HS-27A (cell line): ENCODE results near the gene STK16.

Experiments used
- DNase-seq: peaks from one replicate; pipeline ENCODE4 v3.0.0-alpha.2; 2012; ENCODE audit warnings: low read depth, missing footprints

STK16 gene

DNA sequence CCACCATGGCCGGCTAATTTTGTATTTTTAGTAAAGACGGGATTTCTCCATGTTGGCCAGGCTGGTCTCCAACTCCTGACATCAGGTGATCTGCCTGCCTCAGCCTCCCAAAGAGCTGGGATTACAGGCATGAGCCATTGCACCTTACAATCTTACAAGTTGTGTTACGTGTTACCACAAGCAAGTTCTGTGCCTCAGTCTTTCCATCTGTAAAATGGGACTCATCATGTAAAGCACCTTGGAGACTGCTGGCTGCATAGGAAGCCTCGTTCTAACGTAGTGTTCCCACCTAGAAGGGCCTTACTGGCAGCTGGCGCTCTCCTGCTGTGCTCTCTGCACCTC, 43.9 kb downstream of the STK16 start:
- no peak for DNase-seq

DNA sequence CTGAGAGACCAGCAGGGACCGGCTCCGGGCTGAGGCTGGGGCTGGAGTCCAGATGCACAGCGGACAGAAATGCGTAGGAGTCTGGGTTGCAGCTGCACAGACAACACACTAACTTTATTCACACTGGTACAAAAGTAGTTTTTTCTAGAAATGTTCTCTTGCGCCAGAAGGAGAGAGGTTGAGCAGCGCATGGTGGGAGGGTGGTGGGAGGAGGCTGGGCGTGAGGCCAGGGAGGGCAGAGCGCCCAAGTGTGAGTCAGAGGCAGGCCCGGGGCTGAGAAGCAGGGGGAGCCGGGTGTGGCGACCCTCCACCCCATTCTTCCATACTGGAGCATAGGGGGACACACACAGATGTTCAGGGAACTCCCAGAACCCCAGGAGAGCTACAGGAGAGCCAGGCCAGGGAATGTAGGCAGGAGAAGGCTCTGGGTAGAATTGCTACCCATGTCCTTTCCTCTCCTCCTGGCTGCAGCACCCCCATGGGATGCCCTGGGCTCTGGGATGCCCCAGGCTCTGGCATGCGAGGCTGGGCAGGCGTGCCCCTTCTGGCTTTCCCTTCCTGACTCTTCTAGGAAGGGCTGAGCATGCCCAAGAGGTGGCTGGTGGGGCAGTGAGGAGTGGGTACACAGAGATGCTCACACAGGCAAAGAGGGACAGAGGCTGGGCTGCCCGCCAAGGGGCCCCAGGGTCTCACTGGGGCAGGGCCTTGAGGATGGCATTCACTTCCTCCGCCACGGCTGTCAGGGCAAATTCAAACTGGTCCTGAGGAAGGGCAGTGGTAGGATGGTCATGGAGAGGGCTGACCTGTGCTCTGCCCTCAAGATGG, 44.5 kb downstream of the STK16 start:
- DNase-seq, result no peak

DNA sequence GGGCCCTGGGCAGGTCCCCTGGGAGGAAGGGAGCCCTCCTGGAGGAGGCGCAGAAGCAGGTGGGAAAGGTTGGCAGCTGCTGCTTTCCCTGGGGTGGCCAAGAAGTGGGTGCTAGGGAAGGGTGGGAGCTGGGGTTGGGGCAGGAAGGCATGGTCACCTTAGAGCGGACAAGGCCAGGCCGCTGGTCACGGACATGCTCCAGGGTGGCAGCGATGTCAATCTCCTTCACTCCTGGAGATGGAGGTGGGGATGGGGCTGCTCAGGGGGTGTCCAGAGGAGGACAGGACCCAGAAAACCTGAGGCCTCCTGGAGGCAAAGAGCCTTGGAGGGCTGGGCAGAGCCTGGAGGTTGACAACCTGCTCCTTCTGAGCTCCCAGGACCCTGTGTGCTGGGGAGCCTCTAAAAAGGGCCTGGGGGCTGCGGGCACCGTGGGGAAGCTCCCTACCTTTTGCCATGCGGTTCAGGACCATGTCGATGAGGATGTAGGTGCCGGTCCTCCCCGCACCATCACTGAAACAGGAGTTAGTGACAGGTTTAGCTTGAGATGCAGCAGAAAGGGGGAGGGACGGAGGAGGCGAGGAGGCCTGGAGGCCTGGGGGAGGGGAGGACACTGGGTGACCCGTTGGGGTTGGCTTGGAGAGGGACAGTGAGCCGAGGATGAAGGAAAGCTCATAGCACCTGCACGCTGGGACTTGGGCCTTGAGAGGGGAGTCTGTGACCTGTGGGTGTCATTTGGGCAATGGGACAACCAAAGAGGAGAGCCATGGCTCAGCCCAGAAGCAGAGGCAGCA, 45.3 kb downstream of the STK16 start:
- DNase-seq, result no peak

DNA sequence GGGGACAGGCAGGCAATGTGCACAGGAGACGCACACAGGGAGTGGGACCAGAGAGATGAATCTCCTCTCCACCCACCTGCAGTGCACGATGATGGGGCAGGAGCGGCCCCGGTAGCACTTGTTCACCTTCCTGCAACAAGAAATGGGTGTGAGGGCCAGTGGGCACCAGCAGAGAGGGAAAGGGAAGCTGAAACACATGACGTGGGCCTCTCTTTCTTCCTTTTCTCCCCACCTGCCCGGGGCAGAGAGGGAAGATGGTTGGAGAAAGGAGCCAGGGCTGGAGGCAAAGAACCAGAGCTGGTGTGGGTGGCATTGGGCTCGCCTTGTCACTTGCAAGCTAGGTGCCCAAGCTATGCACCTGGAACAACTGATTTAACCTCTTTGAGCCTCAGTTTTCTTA, 46.1 kb downstream of the STK16 start:
- no peak for DNase-seq

DNA sequence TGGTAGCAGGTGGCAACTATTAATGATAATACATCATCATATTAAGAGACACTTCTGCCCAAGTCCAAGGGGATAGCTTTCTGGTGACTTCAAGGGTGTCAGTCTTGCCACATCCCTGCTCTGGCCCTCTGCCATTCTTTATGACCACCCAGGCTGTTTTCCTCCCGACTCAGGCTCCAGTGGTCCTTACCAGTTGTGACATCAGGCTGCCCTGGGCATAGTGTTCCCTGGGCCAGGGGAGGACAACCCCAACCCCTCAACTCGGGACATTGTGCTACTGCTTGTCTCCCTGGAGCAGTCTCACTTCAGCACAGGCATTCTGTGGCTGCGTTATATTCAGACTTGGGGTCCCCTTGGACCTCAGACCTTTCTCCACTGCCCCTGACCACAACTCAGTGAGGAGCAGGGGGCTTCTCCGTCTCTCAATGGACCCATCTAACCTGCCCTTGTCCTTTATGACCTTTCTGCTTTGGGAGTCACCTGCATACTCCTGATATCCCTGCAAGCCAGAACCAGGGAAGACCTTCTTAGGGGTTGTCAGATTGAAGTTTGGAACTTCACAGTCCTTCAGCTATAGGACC, 46.7 kb downstream of the STK16 start:
- no peak for DNase-seq

DNA sequence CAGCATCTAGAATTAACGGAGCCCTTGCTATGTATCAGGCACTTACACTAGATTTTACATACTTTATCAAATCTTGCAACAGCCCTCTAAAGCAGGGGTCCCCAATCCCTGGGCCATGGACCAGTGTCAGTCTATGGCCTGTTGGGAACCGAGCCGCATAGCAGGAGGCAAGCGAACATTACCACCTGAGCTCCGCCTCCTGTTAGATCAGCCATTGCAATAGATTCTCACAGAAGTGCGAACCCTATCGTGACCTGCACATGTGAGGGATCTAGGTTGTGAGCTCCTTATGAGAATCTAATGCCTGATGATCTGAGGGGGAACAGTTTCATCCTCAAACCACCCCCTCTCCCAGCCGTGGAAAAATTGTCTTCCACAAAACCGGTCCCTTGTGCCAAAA, 47.3 kb downstream of the STK16 start:
- no peak for DNase-seq

DNA sequence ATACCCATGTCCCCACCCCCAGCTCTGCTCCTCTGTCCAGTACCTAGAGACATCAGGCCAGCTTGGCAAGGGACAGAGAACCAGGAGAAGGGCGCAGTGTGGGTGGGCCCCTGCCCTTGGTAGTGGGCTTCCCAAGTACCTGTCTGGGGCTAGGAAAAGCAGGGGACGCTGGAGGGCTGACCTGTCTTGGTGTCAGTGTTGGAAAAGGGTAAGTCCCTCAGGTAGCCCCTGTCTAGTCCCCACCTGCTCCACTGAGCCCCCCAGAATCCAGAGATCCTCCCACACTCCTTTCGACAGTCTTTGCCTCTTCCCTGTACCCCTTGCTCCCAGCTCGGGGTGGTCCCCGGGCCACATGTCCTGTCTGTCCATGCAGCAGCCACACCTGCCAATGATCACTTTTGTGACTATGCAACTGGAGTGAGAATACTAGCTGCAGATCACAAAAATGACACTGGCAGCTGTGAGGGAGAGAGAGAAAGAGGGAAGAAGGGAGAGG, 48.5 kb downstream of the STK16 start:
- DNase-seq, result no peak

DNA sequence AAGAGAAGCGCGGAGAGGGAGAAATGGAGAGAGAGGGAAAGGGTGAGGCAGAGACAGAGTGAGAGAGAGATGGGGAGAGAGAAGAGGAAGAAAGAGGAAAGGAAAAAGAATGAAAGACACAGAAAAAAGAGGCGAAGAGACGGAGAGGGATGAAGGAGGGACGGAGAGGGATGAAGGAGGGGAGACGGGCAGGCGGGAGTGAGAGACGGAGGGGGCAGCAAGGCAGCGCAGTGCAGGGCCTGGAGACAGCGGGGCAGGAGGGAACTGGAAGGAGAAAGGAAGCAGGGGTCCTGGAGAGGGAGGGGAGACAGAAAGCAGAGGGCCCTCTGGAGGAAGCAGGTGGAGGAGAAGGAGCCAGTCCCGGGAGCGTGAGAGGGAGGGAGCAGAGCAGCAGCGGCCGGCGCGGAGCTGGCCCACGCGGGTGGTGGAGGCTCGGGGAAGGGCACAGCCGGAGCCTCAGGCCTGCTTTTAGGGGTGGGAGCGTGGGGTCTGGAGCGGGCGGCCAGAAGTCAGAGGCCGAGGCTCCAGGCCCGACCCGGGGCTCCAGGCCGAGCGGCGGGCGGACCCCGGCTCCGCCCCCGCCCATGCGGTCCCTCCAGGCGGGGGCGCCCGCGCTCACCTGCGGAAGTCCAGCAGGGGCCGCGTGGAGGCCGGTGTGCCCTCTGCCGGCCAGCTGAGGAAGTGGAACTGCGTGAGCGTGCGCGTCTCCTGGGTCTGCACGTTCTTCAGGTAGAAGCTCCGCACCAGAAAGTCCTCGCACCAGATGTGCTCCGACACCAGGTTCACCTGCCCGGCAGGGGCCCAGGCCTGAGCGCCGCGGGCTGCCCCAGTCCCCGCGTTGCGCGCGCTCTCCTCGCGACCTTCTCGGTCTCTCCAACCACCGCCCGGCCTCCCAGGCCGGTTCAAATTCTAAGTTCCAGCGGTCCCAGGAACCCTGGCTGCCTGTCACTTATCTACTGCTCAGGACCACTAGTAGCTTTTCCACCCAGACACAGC, 49.4 kb downstream of the STK16 start:
- no peak for DNase-seq

DNA sequence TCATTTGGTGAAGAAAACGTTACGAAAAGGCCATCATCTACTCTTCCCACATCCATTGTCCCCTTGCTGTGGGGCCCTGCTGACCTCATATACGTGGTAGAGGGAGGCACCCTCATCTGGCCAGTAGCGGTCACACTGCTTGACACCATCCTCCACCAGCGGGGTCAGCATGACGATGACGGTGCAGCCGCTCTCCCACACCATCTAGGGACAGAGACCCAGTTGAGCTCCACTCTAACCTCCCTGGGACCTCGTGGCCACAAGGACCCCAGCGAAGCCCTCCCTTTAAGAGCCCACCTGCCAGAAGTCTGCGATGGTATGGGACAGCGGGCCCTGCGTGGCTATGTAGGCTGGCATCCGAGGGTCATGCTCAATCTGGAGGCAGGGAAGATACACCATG, 50.9 kb downstream of the STK16 start:
- no peak for DNase-seq

DNA sequence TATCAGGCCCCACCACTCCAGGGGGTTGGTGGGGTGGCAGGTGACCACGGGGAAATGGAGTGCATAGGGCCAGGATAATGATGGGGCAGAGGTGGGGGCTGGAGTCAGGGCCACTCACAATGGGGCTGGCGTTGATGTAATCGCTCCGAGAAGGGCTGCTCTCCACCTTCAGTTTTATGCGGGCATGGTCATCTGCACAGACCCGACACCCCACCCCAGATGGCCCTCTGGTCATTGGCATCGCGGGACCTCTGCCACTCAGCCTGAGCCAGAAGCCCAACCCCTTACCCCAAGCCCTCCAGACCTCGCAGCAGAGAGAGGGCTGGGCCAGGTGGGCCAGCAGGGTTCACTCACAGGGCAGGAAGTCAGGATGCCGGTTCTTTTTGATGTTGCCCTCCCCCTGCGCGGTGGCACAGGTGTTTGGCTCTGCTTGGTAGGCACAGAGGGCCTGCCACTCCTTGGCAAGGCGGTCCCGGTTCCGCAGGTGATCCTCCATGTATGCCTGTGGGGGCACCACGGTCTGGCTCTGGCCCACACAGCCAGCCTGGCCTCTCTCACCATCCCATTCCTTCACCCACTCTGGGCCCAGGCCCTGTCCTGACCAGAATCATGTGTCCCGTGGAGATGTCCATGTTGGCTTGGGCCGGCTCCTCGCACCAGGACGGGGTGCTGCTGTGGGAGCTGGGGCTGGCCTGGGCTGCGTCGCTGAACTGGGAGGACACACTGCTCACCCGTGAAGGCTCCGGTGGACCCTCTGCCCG, 51.5 kb downstream of the STK16 start:
- no peak for DNase-seq

DNA sequence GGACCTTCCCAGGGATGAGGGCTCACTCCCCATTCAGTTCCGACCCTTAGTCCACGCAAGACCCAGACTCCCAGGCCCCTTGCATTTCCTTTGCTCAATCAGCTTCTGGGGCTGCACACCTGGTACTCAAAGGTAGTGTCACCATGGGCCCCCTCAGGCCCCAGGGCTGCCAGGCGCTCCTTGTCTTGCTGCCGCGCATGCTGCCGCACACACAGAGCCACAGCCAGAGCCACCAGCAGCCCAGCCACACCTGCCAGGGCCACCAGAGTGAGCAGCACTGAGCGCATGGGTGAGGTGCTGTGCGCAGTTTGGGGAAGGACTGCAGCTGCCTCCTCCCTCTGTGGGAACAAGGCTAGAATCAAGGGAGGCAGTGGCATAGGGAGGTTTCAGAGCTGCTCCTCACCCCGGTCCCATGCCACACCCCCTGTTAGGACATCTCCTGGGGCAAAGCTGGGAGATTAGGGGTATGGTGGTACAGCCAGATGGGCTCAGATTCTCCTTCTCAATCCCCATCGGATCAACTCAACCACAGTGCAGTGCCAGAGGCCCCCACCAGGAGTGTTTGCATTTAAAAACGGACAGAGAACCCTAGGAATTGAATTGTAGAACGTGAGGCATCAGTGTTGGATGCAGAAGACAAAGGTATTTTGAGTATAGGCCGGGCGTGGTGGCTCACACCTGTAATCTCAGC, 52.6 kb downstream of the STK16 start:
- no peak for DNase-seq

DNA sequence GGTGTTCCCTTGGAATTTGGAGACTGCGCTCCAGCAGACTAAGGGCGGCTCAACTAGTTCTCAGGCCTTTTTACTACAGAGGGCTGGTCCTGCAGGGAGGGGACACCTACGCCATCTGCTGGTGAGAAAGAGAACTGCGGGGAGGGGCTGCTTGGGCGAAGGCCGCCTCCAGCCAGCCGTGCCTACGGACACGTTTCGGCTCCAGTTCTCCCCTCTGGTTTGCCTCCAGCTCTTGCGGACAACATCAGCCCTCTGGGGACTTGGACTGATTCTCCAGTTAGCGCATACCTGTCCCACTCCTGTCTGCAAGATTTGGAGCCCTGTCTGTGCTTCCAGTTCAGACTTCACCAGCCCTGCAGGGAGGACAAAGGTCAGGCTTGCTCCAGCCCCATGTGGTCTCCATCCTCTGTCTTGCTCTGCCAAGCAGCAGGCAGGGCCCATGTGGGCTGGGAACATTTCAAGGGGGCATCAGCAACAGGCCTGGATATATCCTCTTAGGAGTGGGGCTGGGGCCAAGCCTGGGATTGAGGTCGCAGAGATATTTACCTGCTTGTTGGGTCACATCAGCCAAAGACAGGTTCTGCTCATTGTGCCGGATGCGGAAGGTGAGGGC, 53.6 kb downstream of the STK16 start:
- DNase-seq, result no peak

DNA sequence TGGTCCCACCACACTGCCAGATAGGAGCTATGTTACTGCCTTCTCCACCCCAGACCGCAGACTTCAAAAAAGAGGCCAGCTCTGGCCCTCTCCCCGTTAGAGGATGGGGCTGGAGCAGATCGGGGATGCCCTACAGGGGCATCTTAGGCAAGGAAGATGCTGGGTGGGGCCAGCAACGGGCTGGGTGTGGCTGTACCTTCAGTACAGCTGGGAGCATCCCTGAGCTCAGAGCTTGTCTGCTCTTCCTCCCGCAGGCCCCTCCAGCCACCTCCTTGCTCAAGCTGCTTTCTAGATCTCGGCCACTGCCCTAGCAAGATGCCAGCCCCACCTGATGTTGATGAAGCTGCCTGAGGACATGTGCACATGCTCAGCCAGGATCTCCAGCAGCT, 54.1 kb downstream of the STK16 start:
- no peak for DNase-seq
